K562 (cell line): Measurements from ENCODE around the gene SNRPA. TPM values are rescaled to one million over a fixed set of nuclear protein-coding genes. Genes with fewer than 3 reads are reported as not detected.
A peak's percentile ranks its signal among the peaks of the same experiment; 100 is the strongest.

Experiments used
- CREB1 ChIP-seq, 2 experiments: sonication (generic) in 1 of 2; formaldehyde crosslinking in 1 of 2; IDR thresholded peaks; 2 replicates each; pipeline versions ENCODE4 v1.6.1 to v1.8.0; 2012 to 2022; ENCODE audit warnings: inconsistent platforms in 1 of 2, mild to moderate bottlenecking in 1 of 2, missing genetic modification reagents in 1 of 2, moderate library complexity in 1 of 2
- NR2C2 ChIP-seq, 2 experiments: fragments of 200-800 bp in 1 of 2; sonication (Bioruptor generic) in 1 of 2; sonication (generic) in 1 of 2; formaldehyde crosslinking in 1 of 2; IDR thresholded peaks; 2 replicates each; pipeline versions ENCODE4 v1.6.1 to v1.8.0; 2016 to 2022; ENCODE audit warnings: mild to moderate bottlenecking in 1 of 2, missing compliant biosample characterization in 1 of 2, missing genetic modification characterization in 1 of 2, missing genetic modification reagents in 1 of 2
- PHF8 ChIP-seq: fragments of 200-600 bp; sonication (generic); IDR thresholded peaks from 2 replicates; pipeline ENCODE4 v1.6.1; 2012; ENCODE audit warnings: mixed run types, mild to moderate bottlenecking, inconsistent platforms, low read length, moderate library complexity, borderline replicate concordance
- SP2 ChIP-seq: IDR thresholded peaks from 2 replicates; pipeline ENCODE4 v1.6.1; 2011; ENCODE audit warnings: mild to moderate bottlenecking, low read depth, low read length, moderate library complexity; ENCODE audit not compliant: poor library complexity, severe bottlenecking; ENCODE audit errors: extremely low read depth
- TRIM24 ChIP-seq, 2 experiments: fragments of 450-650 bp; IDR thresholded peaks; 2 replicates each; pipeline ENCODE4 v1.6.1; 2016
- ZC3H4 ChIP-seq: sonication (generic); formaldehyde crosslinking; IDR thresholded peaks from 2 replicates; pipeline ENCODE4 v1.9.0; 2021; ENCODE audit warnings: missing genetic modification reagents, borderline replicate concordance
- ZNF175 ChIP-seq: fragments of 200-800 bp; sonication (Bioruptor generic); IDR thresholded peaks from 2 replicates; pipeline ENCODE4 v1.6.1; 2016; ENCODE audit warnings: low read depth, mild to moderate bottlenecking, missing genetic modification characterization, missing compliant biosample characterization
- ZNF318 ChIP-seq, 2 experiments: fragments of 450-650 bp; IDR thresholded peaks; 2 replicates each; pipeline ENCODE4 v1.6.1; 2016; ENCODE audit warnings: mild to moderate bottlenecking in 2 of 2, borderline replicate concordance in 1 of 2, low read depth in 1 of 2, moderate library complexity in 1 of 2
- polyA plus RNA-seq, 8 experiments: library from polyadenylated mRNA; depleted of rRNA in 4 of 8; stranded (reverse) in 5 of 8; unstranded in 3 of 8; fragments of >200 nt; fragmentation: Nextera tagmentation in 2 of 8; fragmentation: Illumina TruSeq in 1 of 8; extraction: Ambion mirVana in 2 of 8; extraction: Trizol in 1 of 8; gene quantifications; 2 replicates each; pipeline versions ENCODE4 v1.2.1 to v1.2.3, GENCODE V29; 2011 to 2014; ENCODE audit warnings: inconsistent platforms in 1 of 8, missing spikeins in 1 of 8
- total RNA-seq, 7 experiments: library from RNA; depleted of rRNA in 6 of 7; stranded (reverse); fragments of >200 nt in 6 of 7; fragmentation: Illumina TruSeq in 2 of 7; extraction: Trizol in 2 of 7; gene quantifications; 2 replicates each; pipeline versions ENCODE4 v1.2.1 to v1.2.3, GENCODE V29; 2011 to 2021; ENCODE audit warnings: low replicate concordance in 1 of 7
- TF ChIP-seq, protein P1 (sequence below), 2 experiments: IDR thresholded peaks; 2 replicates each; pipeline ENCODE4 v1.6.1; 2011; ENCODE audit warnings: borderline replicate concordance in 1 of 2, control low read depth in 1 of 2, low read depth in 1 of 2, low read length in 1 of 2, mild to moderate bottlenecking in 1 of 2, mixed read lengths in 1 of 2, moderate library complexity in 1 of 2; ENCODE audit not compliant: insufficient read depth in 1 of 2, insufficient read length in 1 of 2, poor library complexity in 1 of 2, severe bottlenecking in 1 of 2; ENCODE audit errors: extremely low read depth in 1 of 2
- TF ChIP-seq, protein P2 (sequence below): fragments of 450-650 bp; IDR thresholded peaks from 2 replicates; pipeline ENCODE4 v1.6.1; 2016; ENCODE audit warnings: borderline replicate concordance
- TF ChIP-seq, protein P3 (sequence below): sonication (generic); formaldehyde crosslinking; IDR thresholded peaks from 2 replicates; pipeline ENCODE4 v1.9.0; 2022; ENCODE audit warnings: mild to moderate bottlenecking, missing genetic modification reagents

Gene SNRPA
- total and polyA plus RNA-seq, 9 of the 15 experiments (the other 6 are each of a cell fraction or from before 2014, with no cell fraction given) = 16.3 to 311 (median 193) TPM

- TF ChIP-seq ZNF318 (IDR thresholded peaks at IDR 0.05; ENCODE audit: borderline replicate concordance in 1 of 2, low read depth in 1 of 2) (no peak), NR2C2 (CRISPR knock-in tag; IDR thresholded peaks at IDR 0.05) (peak; percentile 57; the same call in 1 of the 2 replicates), NR2C2 (tag; IDR thresholded peaks at IDR 0.05) (no peak), ZC3H4 (CRISPR knock-in tag) (no peak), TRIM24 (IDR thresholded peaks at IDR 0.05) (peak in 1 of 2 experiments; percentile 51; a peak in 1 of 4 replicates), PHF8 (no peak), ZNF175 (CRISPR knock-in tag) (no peak), SP2 (no peak), CREB1 (IDR thresholded peaks at IDR 0.05) (no peak), CREB1 (CRISPR knock-in tag; IDR thresholded peaks at IDR 0.05) (peak; percentile 16; the same call in 1 of the 2 replicates)
- TF ChIP-seq, protein P1, sequence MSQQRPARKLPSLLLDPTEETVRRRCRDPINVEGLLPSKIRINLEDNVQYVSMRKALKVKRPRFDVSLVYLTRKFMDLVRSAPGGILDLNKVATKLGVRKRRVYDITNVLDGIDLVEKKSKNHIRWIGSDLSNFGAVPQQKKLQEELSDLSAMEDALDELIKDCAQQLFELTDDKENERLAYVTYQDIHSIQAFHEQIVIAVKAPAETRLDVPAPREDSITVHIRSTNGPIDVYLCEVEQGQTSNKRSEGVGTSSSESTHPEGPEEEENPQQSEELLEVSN (IDR thresholded peaks at IDR 0.05; ENCODE audit: borderline replicate concordance in 1 of 2, extremely low read depth in 1 of 2, insufficient read depth in 1 of 2, insufficient read length in 1 of 2, low read depth in 1 of 2, low read length in 1 of 2, poor library complexity in 1 of 2, severe bottlenecking in 1 of 2) = peak; percentile 58 to 59
- TF ChIP-seq, protein P2, sequence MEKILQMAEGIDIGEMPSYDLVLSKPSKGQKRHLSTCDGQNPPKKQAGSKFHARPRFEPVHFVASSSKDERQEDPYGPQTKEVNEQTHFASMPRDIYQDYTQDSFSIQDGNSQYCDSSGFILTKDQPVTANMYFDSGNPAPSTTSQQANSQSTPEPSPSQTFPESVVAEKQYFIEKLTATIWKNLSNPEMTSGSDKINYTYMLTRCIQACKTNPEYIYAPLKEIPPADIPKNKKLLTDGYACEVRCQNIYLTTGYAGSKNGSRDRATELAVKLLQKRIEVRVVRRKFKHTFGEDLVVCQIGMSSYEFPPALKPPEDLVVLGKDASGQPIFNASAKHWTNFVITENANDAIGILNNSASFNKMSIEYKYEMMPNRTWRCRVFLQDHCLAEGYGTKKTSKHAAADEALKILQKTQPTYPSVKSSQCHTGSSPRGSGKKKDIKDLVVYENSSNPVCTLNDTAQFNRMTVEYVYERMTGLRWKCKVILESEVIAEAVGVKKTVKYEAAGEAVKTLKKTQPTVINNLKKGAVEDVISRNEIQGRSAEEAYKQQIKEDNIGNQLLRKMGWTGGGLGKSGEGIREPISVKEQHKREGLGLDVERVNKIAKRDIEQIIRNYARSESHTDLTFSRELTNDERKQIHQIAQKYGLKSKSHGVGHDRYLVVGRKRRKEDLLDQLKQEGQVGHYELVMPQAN = peak; percentile 14; the same call in 1 of the 2 replicates
- TF ChIP-seq, protein P3, sequence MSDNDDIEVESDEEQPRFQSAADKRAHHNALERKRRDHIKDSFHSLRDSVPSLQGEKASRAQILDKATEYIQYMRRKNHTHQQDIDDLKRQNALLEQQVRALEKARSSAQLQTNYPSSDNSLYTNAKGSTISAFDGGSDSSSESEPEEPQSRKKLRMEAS (CRISPR knock-in tag) = no peak
These were observed 48.5 kb upstream of the SNRPA start (continued) for GRCh38 chr19:40702337-40703012.
